ENCODE measurements around the gene TRPM1.

TRPM1 gene

DNA sequence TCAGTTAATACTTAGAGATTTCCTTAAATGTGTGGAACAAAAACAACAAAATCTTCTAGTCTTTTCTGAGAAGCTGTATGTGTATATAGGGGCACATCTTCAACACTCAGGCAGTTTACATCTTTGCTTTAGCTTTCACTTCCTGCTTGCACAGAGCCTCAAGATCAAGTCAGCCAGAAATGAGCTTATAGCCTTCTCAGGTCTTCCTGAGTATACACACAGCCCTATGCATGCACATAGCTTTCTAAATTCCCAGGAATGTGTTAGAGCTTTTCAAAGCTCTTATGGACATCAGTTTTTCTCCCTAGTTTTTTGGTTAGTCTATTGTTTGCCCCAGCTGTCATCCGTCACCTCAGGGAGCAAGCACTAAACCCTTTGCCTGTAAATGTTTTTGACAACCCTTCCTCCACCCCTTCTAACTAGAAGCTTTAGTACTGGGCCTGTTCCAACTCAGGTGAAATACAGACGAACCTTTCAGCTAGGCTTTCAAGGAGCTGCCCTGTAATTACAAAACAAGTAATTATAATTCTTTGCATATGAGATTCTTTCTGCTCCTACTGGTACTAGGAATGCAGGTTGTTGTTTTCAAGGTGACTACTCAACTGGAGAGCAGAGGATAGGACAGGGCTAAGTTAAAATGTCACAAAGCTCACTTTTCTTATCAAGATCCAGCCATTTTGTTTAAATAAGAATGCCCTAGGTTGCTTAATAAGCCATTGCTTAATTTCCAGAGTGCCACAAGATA is 87.5 kb downstream of the TRPM1 start:
- no peak for DNase-seq

DNA sequence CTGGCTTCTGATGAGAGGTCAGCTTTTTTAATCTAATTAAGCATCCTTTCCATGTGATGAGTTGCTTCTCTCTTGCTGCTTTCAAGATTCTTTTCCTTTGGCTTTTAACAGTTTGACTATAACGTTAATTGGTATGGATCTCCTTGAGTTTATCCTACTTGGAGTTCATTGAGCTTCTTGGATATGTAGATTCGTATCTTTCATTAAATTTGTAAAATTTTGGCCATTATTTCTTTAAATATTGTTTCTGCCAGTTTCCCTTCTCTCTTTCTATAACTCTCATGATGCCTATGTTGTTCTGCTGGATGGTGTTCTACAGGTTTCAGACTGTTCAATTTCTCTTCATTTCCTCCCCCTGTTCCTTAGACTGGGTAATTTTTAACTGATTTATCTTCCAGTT is 89.1 kb downstream of the TRPM1 start:
- DNase-seq = no peak

DNA sequence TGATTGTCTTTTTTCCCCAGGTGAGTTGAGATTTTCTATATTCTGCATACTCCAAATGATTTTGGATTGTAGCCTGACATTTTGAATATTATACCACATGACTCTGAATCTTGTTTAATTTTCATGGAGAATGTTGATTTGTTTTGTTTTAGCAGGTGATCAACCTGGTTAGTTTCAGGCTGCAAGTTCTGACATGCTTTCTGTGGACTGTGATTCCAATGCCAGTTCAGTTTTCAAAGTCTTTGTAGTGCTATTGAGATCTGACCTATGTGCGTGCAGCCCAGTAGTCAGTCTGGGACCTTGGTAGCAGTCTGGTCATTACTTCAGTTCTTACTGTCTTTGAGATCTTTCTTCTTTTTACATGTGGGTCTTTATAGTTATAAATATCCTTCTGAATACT is 91.5 kb downstream of the TRPM1 start:
- DNase-seq = no peak

GRCh38 chr15:31005660-31006059 is 95.9 kb downstream of the TRPM1 start:
- DNase-seq = no peak

DNA sequence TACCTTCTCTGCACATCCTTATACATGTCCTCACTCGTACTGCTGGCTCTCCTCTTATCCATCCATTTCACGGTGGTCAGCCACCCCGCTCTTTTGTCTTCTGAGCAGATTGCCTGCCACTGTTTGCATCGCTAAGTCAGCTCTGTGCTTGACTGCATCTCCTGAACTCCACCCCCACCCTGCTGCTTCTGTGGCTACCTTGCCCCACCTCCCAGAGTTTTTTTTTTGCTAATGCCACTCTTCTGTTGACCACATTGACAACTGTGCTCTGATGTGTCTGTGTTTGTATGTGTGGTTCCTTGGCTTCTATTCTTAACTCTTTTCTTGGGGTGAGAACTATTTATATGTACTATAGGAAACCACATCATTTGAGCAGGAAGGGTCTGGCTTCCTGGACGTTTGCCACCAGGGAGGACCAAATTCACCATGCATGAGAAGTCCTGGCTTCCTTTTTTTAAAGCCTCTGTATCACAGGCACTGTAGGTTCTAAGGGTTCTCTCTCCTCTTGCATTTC is 97.2 kb downstream of the TRPM1 start:
- no peak for DNase-seq

DNA sequence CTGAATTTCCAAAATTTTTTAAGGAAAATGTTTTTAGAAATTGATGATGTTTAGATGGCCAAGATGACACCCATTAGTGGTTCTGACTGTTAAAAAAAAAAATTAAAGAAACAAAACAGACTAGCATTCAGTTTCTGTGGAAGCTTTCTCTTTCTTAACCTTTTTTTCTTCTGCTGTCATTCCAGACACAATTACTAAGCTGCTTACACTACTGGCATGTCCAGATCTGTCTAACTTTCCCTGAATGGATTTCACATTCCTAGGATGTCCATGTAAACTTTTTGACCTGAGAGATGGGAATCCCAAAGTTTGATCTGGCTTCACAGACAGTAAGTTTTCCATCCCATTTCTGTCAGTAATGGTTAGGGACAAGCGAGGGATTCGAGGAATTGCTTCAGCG is 99.8 kb downstream of the TRPM1 start:
- DNase-seq = no peak

DNA sequence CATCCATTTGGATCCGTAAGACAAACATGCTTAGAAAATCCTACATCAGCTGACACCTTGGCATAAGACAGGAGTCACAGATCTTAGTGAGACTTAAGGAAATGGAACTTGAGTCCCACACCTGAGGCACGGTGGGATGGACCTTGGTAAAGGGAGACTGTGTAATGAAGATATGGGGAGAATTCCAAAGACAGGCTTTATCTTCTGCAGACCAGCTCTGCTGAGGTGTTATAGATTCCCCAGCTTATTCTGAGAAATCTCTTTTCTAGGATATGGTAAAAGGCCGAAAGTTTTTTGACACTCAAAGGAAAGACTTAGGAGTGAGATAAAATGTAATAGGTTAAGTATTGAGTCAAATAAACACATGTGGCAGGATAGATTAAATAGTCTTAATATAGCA is 101.8 kb downstream of the TRPM1 start:
- DNase-seq = no peak

GRCh38 chr15:30997270-30997669 is 104.3 kb downstream of the TRPM1 start:
- no peak for DNase-seq

GRCh38 chr15:30992249-30992864 is 109.2 kb downstream of the TRPM1 start:
- DNase-seq = no peak

GRCh38 chr15:30991255-30992235 is 110.0 kb downstream of the TRPM1 start, which contains the start of gene MTMR10:
Gene MTMR10 (minus strand): TSS chr15:30991628. CDS start chr15:30991506, 122 bp downstream.
- DNase-seq = peak; percentile 59

- no peak for DNase-seq
These were observed 110.9 kb downstream of the TRPM1 start for GRCh38 chr15:30990446-30991254.

DNA sequence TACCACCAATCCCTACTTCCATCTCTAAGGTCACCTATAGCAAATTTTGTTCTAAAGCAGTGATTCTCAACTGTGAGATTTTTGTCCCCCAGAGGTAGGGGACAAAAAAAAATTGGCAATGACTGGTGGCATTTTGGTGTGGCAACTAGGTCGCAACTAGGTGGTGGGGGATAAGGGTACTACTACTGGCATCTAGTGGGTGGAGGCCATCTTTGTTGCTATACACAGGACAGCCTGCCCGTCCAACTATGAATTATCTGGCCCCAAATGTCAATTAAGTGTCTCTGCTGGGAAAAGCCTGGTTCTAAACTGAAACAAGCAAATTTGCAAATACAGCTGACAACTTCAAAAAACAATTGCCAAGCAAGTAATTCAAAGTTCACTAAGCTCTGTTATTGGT is 111.5 kb downstream of the TRPM1 start:
- DNase-seq = no peak

GRCh38 chr15:30985081-30985531 is 116.4 kb downstream of the TRPM1 start:
- DNase-seq = no peak

DNA sequence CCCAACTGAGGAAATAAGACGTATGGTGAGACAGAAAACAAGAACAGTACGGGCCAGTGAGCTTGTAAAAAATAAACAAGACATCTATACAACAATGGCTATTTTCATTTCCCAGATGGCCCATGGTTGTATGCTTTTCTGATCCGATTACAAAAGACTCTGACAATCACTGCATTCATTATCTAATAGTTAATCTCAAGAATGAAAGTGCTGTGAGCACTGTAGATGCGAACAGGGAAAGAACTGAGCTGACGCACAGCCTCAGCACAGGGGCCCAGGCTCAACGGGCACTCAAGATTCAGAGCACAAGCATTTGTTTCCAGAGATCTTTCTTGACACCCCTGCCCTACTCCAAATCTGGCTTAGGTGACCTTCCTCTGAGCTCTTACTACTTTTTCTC is 117.0 kb downstream of the TRPM1 start:
- no peak for DNase-seq

GRCh38 chr15:30984118-30984517 is 117.4 kb downstream of the TRPM1 start:
- no peak for DNase-seq

- DNase-seq = no peak
These were observed 122.1 kb downstream of the TRPM1 start for GRCh38 chr15:30979457-30979856.

DNA sequence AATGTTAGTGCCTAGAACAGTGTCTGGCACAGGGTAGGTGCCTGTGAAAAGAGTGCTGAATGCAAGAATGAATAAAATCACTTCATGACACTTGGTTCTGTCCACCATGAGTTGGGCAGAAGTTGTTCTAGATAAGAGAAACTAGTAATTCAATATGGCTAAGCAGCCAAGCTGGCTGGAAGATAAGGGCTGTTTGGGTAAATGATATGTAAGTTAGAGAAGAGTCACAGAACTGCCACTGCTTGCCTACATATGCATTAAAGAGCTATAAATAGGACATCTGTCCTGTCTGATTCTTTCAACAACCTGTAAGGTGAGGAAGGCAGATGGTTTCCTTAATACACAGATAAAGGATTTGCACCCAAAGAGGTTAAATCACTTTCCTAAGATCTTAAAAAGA is 123.2 kb downstream of the TRPM1 start:
- DNase-seq = no peak

- no peak for DNase-seq
These were observed 127.4 kb downstream of the TRPM1 start for GRCh38 chr15:30974112-30974511.

DNA sequence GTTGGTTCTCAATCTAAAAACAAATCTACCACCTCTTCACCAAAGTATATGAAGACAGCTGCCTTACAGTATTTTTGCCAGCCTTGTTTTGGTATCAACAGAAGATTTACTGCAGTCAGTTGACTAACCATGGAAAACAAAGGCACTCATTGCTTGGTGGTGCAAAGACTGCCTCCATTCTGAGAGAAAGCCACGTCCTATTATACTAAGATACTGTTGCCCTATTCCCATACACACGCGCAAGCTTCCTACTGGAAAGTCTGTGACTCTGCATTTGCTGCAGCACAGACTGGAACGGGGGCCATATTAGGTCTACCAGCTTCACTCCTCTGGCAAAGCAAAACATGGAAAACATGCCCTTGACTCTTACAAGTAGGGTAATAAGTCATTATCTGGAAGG is 128.1 kb downstream of the TRPM1 start:
- DNase-seq = no peak

DNA sequence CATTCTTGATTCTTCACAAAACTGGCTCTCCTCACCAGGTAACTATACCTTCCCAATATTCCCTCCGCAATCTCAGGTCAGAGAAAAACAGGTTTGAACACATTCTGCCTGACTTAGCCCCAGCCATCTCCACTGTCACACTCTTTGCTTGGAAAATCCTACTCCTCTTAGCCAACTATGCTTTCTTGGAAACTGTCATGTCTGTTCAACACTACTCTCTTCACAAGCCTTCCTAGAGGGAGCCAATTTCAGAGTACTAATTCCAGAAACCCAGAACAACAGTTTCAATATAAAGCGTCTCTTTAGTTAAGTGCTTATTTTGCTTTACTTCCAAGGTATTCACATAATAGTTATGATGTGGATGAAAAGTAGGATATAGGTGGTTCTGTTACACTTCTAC is 131.8 kb downstream of the TRPM1 start:
- DNase-seq = no peak

DNA sequence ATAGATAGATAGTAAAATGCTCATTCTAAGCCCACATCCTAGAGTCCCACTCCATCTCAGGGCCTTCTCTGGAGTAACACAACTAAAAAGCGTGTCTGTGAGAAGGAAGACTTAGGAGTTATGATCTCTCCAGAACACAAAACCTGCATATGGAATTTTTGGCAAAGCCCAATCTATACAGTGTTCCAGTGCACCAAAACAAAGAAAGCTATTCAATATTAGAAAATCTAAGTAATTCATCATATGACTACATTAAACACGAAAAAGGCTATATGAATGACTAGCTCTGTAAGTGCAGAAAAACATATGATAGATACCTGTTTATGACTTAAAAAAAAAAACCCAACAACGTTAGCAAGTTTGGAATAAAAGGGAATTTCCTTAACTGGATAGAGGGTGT is 137.8 kb downstream of the TRPM1 start:
- no peak for DNase-seq

DNA sequence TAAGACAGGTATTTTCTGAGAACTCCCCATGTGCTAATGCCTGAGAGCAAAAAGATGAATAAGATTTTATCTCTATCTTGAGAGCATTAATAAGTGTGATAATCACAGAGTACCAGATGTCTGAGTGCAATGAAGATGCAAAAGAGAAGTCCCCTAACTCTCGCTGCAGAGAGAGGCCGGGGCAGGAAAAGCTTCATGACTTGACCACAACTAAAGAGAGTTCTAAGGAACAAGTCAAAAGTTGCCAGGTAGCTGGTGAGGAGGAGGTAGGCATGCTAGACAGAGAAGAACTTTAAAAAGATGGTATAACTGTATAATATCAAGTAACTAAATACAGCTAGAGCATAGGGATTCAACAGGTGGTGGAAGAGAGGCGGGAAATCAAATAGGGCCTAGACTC is 138.9 kb downstream of the TRPM1 start:
- DNase-seq = no peak

Measured in T-helper 9 cell (primary cell).